ENCODE results near the gene RGL3.
"Not testable (repeated sequence)": the region's sequence is repeated elsewhere in the genome, so short reads cannot be mapped to it uniquely, and the experiment has no call there.

The RGL3 gene

DNA sequence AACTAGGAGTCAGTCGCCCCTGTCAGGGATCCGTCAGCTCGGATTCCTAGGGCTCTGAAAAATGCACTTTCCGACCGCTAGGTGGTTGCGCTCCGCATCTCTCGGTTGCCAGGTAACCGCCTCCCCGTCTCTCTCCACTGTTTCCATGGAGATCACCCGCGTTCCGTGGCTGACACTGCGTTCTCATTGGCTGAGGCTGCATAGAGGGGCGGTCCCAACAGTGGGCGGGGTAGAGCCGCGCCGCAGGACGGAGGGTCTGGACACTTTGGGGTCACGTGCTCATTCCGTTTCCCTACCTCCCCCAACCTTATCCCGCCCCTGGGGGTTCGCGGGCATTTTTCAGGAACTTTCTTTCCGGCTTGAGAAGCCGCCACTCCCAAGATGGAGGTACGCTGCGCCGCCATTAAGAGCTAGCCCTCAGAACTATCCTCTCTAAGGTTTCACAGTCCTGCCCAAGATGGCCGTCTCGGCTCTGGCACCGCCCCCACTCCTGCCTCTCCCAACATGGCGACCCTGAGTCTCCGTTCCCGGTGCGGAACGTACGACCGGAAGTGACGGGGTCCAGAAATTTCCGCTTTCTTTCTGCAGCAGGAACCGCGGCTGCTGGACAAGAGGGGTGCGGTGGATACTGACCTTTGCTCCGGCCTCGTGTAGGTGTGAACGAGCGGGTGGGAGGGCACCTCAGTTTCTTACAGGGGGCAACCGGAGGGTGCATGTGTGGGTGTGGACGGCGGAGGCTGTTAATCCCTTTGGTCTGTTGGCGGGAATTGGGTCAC is 16.1 kb upstream of the RGL3 start, which contains the start of the genes ODAD3 and PRKCSH:
Gene ODAD3, minus strand, starts transcription at position 65 of the 776 bp plus-strand sequence. CDS start 105 bp downstream, outside the sequence.
Gene PRKCSH, plus strand, starts transcription at position 579 of the 776 bp plus-strand sequence. CDS start 483 bp downstream, outside the sequence.
- no peak for TF ChIP-seq ZFX (IDR thresholded peaks at IDR 0.05; ENCODE audit: borderline replicate concordance)
- TF ChIP-seq CTCF (IDR thresholded peaks at IDR 0.05): peak; percentile 91
- H3K27ac ChIP-seq: peak within 1 kb of the TSS; percentile 66

DNA sequence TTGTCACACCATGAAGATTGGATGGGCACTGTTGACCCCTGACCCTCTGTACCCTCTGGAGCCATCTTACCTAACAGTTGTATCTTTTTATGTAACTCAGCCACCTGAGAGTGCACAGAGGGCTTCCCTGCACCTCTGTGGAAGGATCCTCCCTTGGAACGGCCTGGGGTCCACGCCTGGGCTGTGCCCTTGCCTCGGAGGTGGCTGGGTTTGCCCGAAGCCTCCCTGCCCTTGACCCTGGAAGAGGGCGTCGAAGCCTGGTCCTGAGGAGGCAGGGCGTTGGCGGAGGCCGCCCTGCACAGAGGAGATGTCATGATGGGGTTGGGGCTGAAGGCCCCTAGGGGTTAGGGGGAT is 15.6 kb upstream of the RGL3 start:
- peak overlapping the region; percentile 66 for H3K27ac ChIP-seq
- TF ChIP-seq ZFX (IDR thresholded peaks at IDR 0.05; ENCODE audit: borderline replicate concordance): no peak
- TF ChIP-seq CTCF (IDR thresholded peaks at IDR 0.05): no peak

DNA sequence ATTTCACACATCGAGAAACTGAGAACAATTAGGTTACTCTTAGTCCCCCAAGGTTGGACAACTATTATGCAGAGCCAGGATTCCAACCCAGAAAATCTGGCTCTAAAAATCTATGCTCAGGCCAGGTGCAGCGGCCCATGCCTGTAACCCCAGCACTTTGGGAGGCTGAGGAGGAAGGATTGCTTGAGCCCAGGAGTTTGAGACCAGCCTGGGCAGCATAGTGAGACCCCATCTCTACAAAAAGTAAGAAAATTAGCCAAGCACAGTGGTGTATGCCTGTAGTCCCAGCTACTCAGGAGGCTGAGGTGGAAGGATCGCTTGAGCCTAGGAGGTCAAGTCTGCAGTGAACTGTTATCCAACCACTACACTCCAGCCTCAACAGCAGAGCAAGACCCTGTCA is 14.4 kb upstream of the RGL3 start:
- H3K27ac ChIP-seq: not testable (repeated sequence)

DNA sequence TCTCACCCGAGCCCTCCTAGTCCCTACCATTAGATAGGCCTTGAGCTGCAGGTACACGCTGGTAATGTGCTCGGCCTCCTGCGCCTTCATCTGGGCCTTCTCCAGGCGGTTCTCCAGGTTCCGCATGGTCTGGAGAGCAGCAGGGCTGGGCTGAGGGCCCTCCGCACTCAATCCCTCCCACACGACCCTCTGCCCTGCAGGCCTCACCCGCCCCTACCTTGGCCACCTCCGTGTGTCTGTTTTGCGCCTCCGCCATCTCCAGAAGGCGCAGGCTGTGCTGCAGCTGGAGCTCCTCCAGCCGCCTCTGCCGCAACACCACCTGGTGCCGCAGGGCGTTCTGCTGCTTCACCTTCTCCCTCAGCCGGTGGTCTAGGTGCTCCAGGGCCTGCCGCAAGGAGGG is 7.5 kb upstream of the RGL3 start:
- no peak overlapping the region for H3K27ac ChIP-seq
- no peak for TF ChIP-seq CTCF (IDR thresholded peaks at IDR 0.05)
- TF ChIP-seq ZFX (IDR thresholded peaks at IDR 0.05; ENCODE audit: borderline replicate concordance): no peak

- no peak overlapping the region for H3K27ac ChIP-seq
- TF ChIP-seq ZFX (IDR thresholded peaks at IDR 0.05; ENCODE audit: borderline replicate concordance) (no peak), CTCF (IDR thresholded peaks at IDR 0.05) (no peak)
Measured at GRCh38 chr19:11425719-11426457, 6.8 kb upstream of the RGL3 start.

GRCh38 chr19:11423791-11424181 is 4.7 kb upstream of the RGL3 start:
- TF ChIP-seq CTCF (IDR thresholded peaks at IDR 0.05) (no peak), ZFX (IDR thresholded peaks at IDR 0.05; ENCODE audit: borderline replicate concordance) (no peak)

GRCh38 chr19:11423164-11423790 is 4.2 kb upstream of the RGL3 start:
- H3K27ac ChIP-seq: peak overlapping the region; percentile 79
- TF ChIP-seq ZFX (IDR thresholded peaks at IDR 0.05; ENCODE audit: borderline replicate concordance): no peak
- TF ChIP-seq CTCF (IDR thresholded peaks at IDR 0.05): no peak

More at GRCh38 chr19:11423791-11424181, 4.7 kb upstream of the RGL3 start:
- H3K27ac ChIP-seq: peak overlapping the region; percentile 79; the same call in 1 of the 2 replicates
